AG08396 (cell line): ENCODE results near the gene EFHC1.

Experiments used
- DNase-seq: peaks from one replicate; pipeline ENCODE4 v3.0.0; 2012; ENCODE audit warnings: low spot score, mixed read lengths

The EFHC1 gene

DNA sequence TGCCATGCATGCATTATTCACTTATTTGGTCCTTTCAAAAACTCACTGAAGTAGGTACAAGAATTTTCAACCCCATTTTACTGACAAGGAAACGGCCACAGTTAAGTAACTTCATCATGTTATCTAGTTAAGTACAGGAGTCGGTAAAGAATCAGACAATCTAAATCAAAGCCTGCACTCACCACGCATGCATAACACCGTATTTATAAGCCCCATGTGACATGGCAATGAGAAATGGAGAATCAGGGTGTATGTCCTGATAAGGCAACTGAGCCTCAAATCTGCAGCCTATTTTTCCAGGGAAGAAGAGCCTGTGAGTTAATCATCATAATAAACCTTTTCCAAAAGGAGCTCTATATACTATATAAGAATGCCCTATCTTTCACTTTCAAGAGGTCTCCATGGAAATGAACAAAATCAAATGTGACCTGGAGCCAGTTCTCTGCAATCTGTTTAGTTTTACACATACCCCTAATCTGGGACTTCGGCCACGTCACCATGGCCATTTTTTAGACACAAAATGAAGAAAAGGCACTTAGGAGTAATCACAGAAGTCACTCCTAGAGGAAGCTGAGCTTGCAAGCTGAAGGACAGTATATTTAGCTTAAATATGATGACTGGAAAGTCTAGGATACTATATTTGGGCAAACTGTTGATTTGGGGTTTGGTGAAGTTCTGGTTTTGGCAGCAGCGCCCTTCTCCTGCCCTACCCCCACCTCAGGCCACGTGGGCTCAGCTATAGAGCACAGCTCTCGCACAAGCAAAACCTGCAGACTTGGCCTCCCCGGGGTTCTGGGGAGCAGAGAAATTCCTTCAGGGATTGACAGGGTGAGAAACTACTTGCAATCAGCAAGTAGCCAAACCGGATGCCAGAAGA is 137.5 kb downstream of the EFHC1 start:
- DNase-seq: no peak

GRCh38 chr6:52558266-52559000 is 138.3 kb downstream of the EFHC1 start:
- no peak for DNase-seq

DNA sequence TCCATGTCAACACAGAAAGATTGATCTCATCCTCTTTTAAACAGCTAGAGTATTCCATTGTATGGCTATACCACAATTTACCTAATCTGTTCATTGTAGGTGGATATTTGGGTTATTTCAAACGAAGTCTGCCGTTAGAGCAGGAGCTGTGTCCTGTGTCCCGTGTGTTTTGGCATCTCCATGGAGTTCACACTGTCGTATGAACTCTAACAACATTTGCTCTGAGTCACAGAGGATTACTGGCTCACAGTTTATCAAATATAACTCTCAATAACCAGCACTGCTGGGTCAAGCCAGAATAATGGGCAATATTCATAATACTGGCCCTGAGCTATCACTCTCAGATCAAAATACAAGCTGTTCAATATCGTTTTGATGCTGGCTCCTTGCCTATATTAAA is 140.3 kb downstream of the EFHC1 start:
- DNase-seq: no peak

DNA sequence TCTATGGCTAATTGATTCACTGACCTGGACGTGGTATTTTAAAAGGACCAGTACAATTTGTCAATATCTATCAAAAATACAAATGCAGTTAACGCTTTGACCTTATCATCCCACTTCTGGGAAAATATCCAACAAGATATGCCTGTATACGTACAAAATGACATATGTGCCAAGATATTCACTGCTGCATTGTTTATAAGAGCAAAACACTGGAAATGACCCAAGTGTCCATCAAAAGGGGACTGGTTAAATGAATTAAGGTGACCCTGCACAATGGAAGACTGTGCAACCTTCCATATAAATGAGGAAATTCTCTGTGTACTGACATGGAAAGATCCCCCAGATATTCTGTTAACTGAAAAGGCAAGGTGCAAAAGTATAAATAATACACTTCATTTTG is 142.8 kb downstream of the EFHC1 start:
- DNase-seq: no peak

DNA sequence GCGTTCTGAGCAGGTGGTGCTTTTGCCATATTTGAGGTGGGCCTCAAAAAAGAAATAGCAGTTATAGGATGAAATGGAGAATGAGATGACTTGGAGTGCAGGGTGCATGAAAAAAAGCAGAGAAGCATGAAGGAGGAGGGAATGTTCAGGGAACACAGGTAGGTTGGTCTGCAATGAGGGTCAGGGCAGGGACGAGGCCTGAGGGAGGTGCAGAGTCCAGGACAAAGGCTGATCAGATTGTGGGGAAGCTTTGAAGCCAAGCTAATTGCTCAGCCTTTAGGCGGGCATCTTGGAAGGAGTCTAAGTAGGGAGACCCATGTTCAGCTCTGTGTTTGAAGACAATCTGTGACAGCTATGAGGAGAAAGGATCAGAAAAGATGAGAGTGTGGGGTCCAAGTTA is 144.7 kb downstream of the EFHC1 start:
- DNase-seq: no peak

- DNase-seq: no peak
These were observed 146.1 kb downstream of the EFHC1 start for GRCh38 chr6:52566201-52566600.

- peak; percentile 76 for DNase-seq
These were observed 146.7 kb downstream of the EFHC1 start for GRCh38 chr6:52566853-52567279.

GRCh38 chr6:52568320-52568719 is 148.2 kb downstream of the EFHC1 start:
- no peak for DNase-seq

GRCh38 chr6:52570291-52570700 is 150.2 kb downstream of the EFHC1 start:
- DNase-seq: no peak

DNA sequence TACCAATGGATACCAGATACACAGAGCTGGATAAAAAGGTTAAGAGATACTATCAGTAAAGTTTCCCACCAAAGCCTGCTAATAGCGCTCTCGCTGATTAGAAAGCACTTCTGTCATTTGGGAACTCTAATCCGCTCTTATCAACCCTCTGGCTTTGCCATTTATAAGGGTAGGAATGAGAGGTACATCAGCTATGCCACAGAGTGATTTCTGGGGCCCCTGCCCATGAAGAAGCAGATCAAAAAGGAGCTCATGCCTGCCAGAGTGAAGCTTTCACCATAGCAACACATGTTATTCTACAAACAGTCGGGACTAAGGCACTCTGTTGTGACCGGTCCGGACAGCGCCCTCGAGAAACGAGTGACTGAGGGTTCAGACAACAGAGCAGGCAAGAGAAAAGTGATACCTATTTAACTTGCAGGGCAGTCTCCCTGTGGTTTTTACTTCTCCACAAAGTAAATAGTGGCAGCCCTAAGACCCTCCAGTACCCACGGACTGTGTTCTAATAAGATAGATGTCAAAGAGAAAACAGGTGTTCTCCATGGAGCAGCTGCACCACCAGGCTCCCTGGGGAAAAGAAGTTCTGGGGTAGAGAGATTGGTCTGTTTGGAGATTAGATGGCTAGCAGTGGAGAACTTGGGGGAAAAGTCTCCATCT is 151.1 kb downstream of the EFHC1 start:
- DNase-seq: no peak

DNA sequence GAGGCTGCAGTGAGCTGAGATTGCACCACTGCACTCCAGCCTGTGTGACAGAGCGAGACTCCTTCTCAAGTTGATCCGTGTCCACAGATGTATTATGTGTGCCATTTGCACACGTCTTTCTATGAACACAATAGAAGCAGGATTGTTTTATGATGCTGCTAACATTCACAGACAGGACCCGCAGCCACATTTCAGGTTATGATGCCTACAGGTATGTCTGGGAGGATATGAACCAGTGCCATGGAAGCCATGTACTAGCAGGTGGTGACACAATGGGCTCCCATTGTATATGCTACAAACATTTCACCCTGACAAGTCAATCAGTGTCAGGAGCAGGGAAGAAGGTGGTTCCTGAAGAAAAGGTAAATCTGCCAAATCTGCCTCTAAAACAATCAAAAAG is 152.4 kb downstream of the EFHC1 start:
- DNase-seq: no peak

- DNase-seq: no peak
These were observed 153.2 kb downstream of the EFHC1 start for GRCh38 chr6:52573295-52573694.
